K562 (cell line): ENCODE data around the gene DDRGK1. TPM values are rescaled to one million over a fixed set of nuclear protein-coding genes. Genes with fewer than 3 reads are reported as not detected.

Experiments
- ATAC-seq: fragments of 200-7000 bp; cut with Tn5 transposase; 3 replicates; pipeline ENCODE4 v1.9.1; 2020; ENCODE audit warnings: moderate library complexity
- BruUV-seq: library from RNA; stranded (reverse); fragments of 400-500 nt; replicated peaks from 2 replicates; lab custom pipeline; 2021; lab: Mats Ljungman, UMichigan
- CTCF ChIA-PET: fragments of 300-600 bp; formaldehyde crosslinking; extraction: SDS; loops from one replicate; lab custom pipeline; 2021; ENCODE audit warnings: low intra/inter-chr PET ratio; lab: Yijun Ruan, JAX
- POLR2A ChIA-PET: fragments of 300-600, 350-650 bp; sonication (Branson Sonifier 250); formaldehyde crosslinking; extraction: SDS; loops from one replicate; lab custom pipeline; 2021; ENCODE audit warnings: antibody characterized with exemption, inconsistent platforms; lab: Yijun Ruan, JAX
- DNase-seq, 4 experiments: peaks; one replicate each; pipeline versions ENCODE4 v3.0.0 to v3.0.0-alpha.2; 2011 to 2018; ENCODE audit warnings: low spot score in 3 of 4, mixed read lengths in 3 of 4; ENCODE audit errors: extremely low read depth in 1 of 4
- FAIRE-seq: peaks from 2 replicates; lab custom pipeline; 2011; peaks lifted over from hg19 to GRCh38; lab: Jason Lieb, UNC
- H2AFZ ChIP-seq: 2 replicates; pipeline ENCODE4 v1.6.0; 2011; ENCODE audit warnings: low read depth, low read length, control low read depth, inconsistent platforms
- H3K27ac ChIP-seq: fragments of 200-600 bp; 3 replicates; pipeline ENCODE4 v1.8.0; 2011; ENCODE audit warnings: low read depth, mild to moderate bottlenecking, control low read depth, inconsistent platforms, low read length, moderate library complexity, mixed read lengths; ENCODE audit errors: extremely low read depth
- H3K27me3 ChIP-seq, 2 experiments: fragments of 300-600 bp in 1 of 2; 2 replicates in 1 of 2; 3 replicates in 1 of 2; pipeline versions ENCODE4 v1.6.0 to v1.8.0; 2011; ENCODE audit warnings: inconsistent platforms in 2 of 2, low read length in 2 of 2, mild to moderate bottlenecking in 1 of 2, mixed read lengths in 1 of 2, moderate library complexity in 1 of 2; ENCODE audit not compliant: control insufficient read depth in 2 of 2, insufficient read depth in 2 of 2
- H3K36me3 ChIP-seq: fragments of 300-600 bp; 3 replicates; pipeline ENCODE4 v1.8.0; 2011; ENCODE audit warnings: mild to moderate bottlenecking, low read length, inconsistent platforms; ENCODE audit not compliant: control insufficient read depth, insufficient read depth
- H3K4me1 ChIP-seq, 2 experiments: fragments of 200-600 bp in 1 of 2; replicated peaks in 1 of 2; 2 replicates in 1 of 2; 3 replicates in 1 of 2; pipeline versions ENCODE4 v1.5.1 to v1.8.0; 2011; ENCODE audit warnings: inconsistent platforms in 2 of 2, low read length in 2 of 2, mild to moderate bottlenecking in 1 of 2, mixed read lengths in 1 of 2, moderate library complexity in 1 of 2; ENCODE audit not compliant: control insufficient read depth in 2 of 2, insufficient read depth in 2 of 2
- H3K4me2 ChIP-seq: 2 replicates; pipeline ENCODE4 v1.6.1; 2011; ENCODE audit warnings: low read length, control low read depth, inconsistent platforms, mixed read lengths; ENCODE audit not compliant: insufficient read depth
- H3K4me3 ChIP-seq: fragments of 200-600 bp; sonication (generic), shearing (Covaris generic); 2 replicates; pipeline ENCODE4 v1.5.1; 2016; ENCODE audit warnings: control low read depth, inconsistent platforms
- H3K79me2 ChIP-seq: fragments of 200-600 bp; 3 replicates; pipeline ENCODE4 v1.8.0; 2011; ENCODE audit warnings: low read length, inconsistent platforms; ENCODE audit not compliant: control insufficient read depth, insufficient read depth
- H3K9ac ChIP-seq, 2 experiments: 2 replicates each; pipeline versions ENCODE4 v1.6.0 to v1.6.1; 2011; ENCODE audit warnings: low read depth in 2 of 2, low read length in 2 of 2, control low read depth in 1 of 2, inconsistent platforms in 1 of 2, mild to moderate bottlenecking in 1 of 2, mixed read lengths in 1 of 2; ENCODE audit not compliant: insufficient read depth in 1 of 2
- H3K9me1 ChIP-seq: one replicate; pipeline ENCODE4 v1.6.0; 2011; ENCODE audit warnings: inconsistent platforms, mild to moderate bottlenecking, low read length, moderate library complexity; ENCODE audit not compliant: control insufficient read depth, insufficient read depth
- H3K9me3 ChIP-seq: replicated peaks from 2 replicates; pipeline ENCODE4 v1.5.1; 2011; ENCODE audit warnings: low read depth, low read length, inconsistent platforms; ENCODE audit not compliant: control insufficient read depth, insufficient read depth
- H4K20me1 ChIP-seq: replicated peaks from 2 replicates; pipeline ENCODE4 v1.6.1; 2011; ENCODE audit warnings: low read length, inconsistent platforms, mixed read lengths; ENCODE audit not compliant: control insufficient read depth, insufficient read depth
- HNRNPH1 ChIP-seq: fragments of 200-400 bp; formaldehyde crosslinking; optimal IDR thresholded peaks from 2 replicates; pipeline ENCODE3; 2017; ENCODE audit warnings: low read depth, mild to moderate bottlenecking, low read length, moderate library complexity
- NCOA6 ChIP-seq: fragments of 450-650 bp; IDR thresholded peaks from 2 replicates; pipeline ENCODE4 v1.6.1; 2017; ENCODE audit warnings: mild to moderate bottlenecking
- POLR2G ChIP-seq: fragments of 200-400 bp; formaldehyde crosslinking; IDR thresholded peaks from 2 replicates; pipeline ENCODE4 v1.6.1; 2017; ENCODE audit warnings: low read depth, mild to moderate bottlenecking, antibody characterized with exemption, low read length, moderate library complexity
- RFX5 ChIP-seq: IDR thresholded peaks from 2 replicates; pipeline ENCODE4 v1.6.1; 2011; ENCODE audit warnings: low read depth, mild to moderate bottlenecking, improper control_type of control experiment, low read length
- RUNX1 ChIP-seq: sonication (generic); IDR thresholded peaks from 2 replicates; pipeline ENCODE4 v1.6.1; 2016; ENCODE audit warnings: antibody characterized with exemption, low read depth
- TAF15 ChIP-seq: fragments of 200-400 bp; formaldehyde crosslinking; IDR thresholded peaks from 2 replicates; pipeline ENCODE4 v1.6.1; 2017; ENCODE audit warnings: mild to moderate bottlenecking, low read depth, low read length, moderate library complexity
- ZNF57 ChIP-seq: fragments of 450-650 bp; formaldehyde crosslinking; IDR thresholded peaks from 2 replicates; pipeline ENCODE4 v1.4.0; 2020; ENCODE audit warnings: mild to moderate bottlenecking, moderate library complexity
- WGBS: fragments of 100-300 bp; shearing (Covaris generic); methylation state at CpG from one replicate; pipeline ENCODE4 v1.1.6; 2016; ENCODE audit warnings: low coverage, mixed read lengths; ENCODE audit not compliant: insufficient coverage; ENCODE audit errors: missing lambda C conversion rate; 5-methylcytosine and 5-hydroxymethylcytosine counted together
- in situ Hi-C: fragments of 300-500 bp; cut with MboI; formaldehyde crosslinking; loops from 4 replicates; pipeline ENCODE4 v1.15.0; 2018; ENCODE audit warnings: inconsistent platforms, mixed read lengths
- intact Hi-C: fragments of 100-400 bp; cut with micrococcal nuclease; formaldehyde crosslinking; loops from 2 replicates; pipeline ENCODE4 v1.14.2; 2022
- polyA plus RNA-seq, 8 experiments: library from polyadenylated mRNA; depleted of rRNA in 4 of 8; stranded (reverse) in 5 of 8; unstranded in 3 of 8; fragments of >200 nt; fragmentation: Nextera tagmentation in 2 of 8; fragmentation: Illumina TruSeq in 1 of 8; extraction: Ambion mirVana in 2 of 8; extraction: Trizol in 1 of 8; gene quantifications; 2 replicates each; pipeline versions ENCODE4 v1.2.1 to v1.2.3, GENCODE V29; 2011 to 2014; ENCODE audit warnings: inconsistent platforms in 1 of 8, missing spikeins in 1 of 8
- total RNA-seq, 7 experiments: library from RNA; depleted of rRNA in 6 of 7; stranded (reverse); fragments of >200 nt in 6 of 7; fragmentation: Illumina TruSeq in 2 of 7; extraction: Trizol in 2 of 7; gene quantifications; 2 replicates each; pipeline versions ENCODE4 v1.2.1 to v1.2.3, GENCODE V29; 2011 to 2021; ENCODE audit warnings: low replicate concordance in 1 of 7
- TF ChIP-seq, protein P1 (sequence below): fragments of 450-650 bp; IDR thresholded peaks from 2 replicates; pipeline ENCODE4 v1.7.1; 2018; ENCODE audit warnings: mild to moderate bottlenecking, low read depth; ENCODE audit not compliant: partially characterized antibody
- TF ChIP-seq, protein P2 (sequence below): sonication (generic); formaldehyde crosslinking; IDR thresholded peaks from 2 replicates; pipeline ENCODE4 v1.8.1; 2023; ENCODE audit warnings: mild to moderate bottlenecking, missing genetic modification reagents

DDRGK1 gene
- total and polyA plus RNA-seq, 9 of the 15 experiments (the other 6 are each of a cell fraction or from before 2014, with no cell fraction given) = 2.3 to 54.4 (median 29.1) TPM

DNA sequence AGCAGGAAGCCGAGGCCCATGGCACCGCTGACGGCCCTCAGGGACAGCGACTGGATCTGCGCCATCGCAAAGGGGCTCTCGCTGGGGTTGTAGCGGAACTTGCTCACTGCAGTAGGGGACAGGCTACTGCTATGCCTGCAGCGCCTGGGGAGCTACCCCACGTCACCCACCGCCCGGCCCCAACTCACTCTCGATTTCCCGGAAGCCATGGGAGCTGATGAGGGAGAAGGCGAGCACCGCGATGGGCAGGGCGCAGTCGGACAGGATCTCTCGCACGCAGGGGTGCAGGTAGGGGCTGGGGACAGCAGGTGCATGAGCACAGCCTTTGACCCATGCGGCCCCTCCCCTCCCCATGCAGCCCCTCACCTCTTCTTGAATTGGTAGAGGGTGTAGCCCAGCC, 24.7 kb upstream of the DDRGK1 start (continued):
- TF ChIP-seq RUNX1 (no peak), NCOA6 (no peak), ZNF57 (CRISPR knock-in tag) (no peak), TAF15 (no peak), HNRNPH1 (no peak)
- TF ChIP-seq, protein P1, sequence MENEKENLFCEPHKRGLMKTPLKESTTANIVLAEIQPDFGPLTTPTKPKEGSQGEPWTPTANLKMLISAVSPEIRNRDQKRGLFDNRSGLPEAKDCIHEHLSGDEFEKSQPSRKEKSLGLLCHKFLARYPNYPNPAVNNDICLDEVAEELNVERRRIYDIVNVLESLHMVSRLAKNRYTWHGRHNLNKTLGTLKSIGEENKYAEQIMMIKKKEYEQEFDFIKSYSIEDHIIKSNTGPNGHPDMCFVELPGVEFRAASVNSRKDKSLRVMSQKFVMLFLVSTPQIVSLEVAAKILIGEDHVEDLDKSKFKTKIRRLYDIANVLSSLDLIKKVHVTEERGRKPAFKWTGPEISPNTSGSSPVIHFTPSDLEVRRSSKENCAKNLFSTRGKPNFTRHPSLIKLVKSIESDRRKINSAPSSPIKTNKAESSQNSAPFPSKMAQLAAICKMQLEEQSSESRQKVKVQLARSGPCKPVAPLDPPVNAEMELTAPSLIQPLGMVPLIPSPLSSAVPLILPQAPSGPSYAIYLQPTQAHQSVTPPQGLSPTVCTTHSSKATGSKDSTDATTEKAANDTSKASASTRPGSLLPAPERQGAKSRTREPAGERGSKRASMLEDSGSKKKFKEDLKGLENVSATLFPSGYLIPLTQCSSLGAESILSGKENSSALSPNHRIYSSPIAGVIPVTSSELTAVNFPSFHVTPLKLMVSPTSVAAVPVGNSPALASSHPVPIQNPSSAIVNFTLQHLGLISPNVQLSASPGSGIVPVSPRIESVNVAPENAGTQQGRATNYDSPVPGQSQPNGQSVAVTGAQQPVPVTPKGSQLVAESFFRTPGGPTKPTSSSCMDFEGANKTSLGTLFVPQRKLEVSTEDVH = no peak

DNA sequence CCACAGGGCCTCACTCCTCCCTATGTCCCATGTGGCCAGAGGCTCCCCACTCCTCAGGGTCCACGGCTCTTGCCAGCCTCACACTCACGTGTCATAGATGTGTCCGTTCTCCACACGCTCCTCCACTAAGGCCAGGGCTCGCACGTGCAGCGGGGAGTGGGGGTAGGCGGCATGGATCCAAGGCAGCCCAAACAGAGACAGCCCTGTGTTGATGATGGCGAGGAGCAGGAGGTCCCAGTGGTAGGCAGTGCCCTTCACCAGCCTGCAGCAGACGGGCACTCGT, 24.2 kb upstream of the DDRGK1 start:
- Histone ChIP-seq H3K79me2 (no peaks in the 10 kb centered on the region), H3K9me3 (no peaks in the 10 kb centered on the region), H3K27ac (no peak overlapping the region), H3K27me3 (no peaks in the 10 kb centered on the region), H4K20me1 (no peaks in the 10 kb centered on the region), H3K36me3 (0 out of 3 replicates have a peak, but pooled peaks cover 2% of the 10 kb centered on the region), H3K4me3 (no peak overlapping the region), H3K9me1 (no peaks in the 10 kb centered on the region), H3K4me1 (peaks cover 0 to 33% of the 10 kb centered on the region in 2 experiments; a peak in 2 of 5 replicates), H3K4me2 (no peak overlapping the region), H3K9ac (no peak overlapping the region), H2AFZ (no peak overlapping the region)
- no TSS peak for BruUV-seq
- ATAC-seq = no peak
- TF ChIP-seq, protein P2, sequence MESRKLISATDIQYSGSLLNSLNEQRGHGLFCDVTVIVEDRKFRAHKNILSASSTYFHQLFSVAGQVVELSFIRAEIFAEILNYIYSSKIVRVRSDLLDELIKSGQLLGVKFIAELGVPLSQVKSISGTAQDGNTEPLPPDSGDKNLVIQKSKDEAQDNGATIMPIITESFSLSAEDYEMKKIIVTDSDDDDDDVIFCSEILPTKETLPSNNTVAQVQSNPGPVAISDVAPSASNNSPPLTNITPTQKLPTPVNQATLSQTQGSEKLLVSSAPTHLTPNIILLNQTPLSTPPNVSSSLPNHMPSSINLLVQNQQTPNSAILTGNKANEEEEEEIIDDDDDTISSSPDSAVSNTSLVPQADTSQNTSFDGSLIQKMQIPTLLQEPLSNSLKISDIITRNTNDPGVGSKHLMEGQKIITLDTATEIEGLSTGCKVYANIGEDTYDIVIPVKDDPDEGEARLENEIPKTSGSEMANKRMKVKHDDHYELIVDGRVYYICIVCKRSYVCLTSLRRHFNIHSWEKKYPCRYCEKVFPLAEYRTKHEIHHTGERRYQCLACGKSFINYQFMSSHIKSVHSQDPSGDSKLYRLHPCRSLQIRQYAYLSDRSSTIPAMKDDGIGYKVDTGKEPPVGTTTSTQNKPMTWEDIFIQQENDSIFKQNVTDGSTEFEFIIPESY (CRISPR knock-in tag) = peak; percentile 7; the same call in 1 of the 2 replicates
- TF ChIP-seq RFX5 (no peak), POLR2G (peak; percentile 14; the same call in 1 of the 2 replicates)
- intact Hi-C loops (no loop called here), in situ Hi-C loops (no loop called here)
- no peak for DNase-seq
- no peak for FAIRE-seq
- no CpG with 5 or more reads among the region's 11 CpGs for WGBS
- ChIA-PET POLR2A (no interaction called here), CTCF (no interaction called here)
